Spleen (tissue), 7 donors: ENCODE results near the gene BABAM2.

ENCODE experiments used
- POLR2A ChIP-seq, 3 donors: fragments of 450-650 bp; IDR thresholded peaks; one replicate each; pipeline ENCODE4 v1.5.1; 2017; ENCODE audit warnings: antibody characterized with exemption in 3 of 3, mild to moderate bottlenecking in 1 of 3
- POLR2AphosphoS5 ChIP-seq, 3 donors: sonication (generic); formaldehyde crosslinking; IDR thresholded peaks; one replicate each; pipeline ENCODE4 v1.5.1; 2017; ENCODE audit warnings: antibody characterized with exemption in 3 of 3
- TF ChIP-seq, protein P1 (sequence below), 11 experiments: fragments of 200-600 bp in 7 of 11; fragments of 450-650 bp in 4 of 11; sonication (generic) in 4 of 11; IDR thresholded peaks in 8 of 11; conservative IDR thresholded peaks in 3 of 11; 1 replicate in 7 of 11; 2 replicates in 4 of 11; pipeline versions ENCODE4 v1.4.0 to v1.8.0; 2016 to 2021; ENCODE audit warnings: antibody characterized with exemption in 11 of 11, inconsistent platforms in 4 of 11, mild to moderate bottlenecking in 1 of 11
- donor health status: DM: no; HTN: no; CAD: no; lungs with moderate emphysema.
- donor health status: DM: no; HTN: no; CAD: no.
- donor health status: DM: no; HTN: no; CAD: no.

DNA sequence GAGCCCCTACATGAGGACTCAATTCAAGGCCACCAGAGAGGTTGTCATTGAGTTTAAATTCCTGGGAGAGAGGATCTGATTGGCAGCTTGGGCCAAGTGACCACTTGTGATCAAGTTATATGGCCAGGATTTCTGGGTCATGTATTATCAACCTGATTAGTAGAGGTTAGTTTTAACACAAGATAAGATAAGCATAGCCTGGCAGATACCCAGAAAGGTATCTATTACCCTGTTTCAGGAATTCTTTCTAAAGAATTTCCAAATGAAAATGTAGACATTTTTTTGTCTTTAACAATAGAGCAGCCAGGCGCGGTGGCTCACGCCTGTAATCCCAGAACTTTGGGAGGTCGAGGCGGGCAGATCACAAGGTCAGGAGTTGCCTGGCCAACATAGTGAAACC lies 50.5 kb downstream of the BABAM2 start:
- TF ChIP-seq, protein P1, sequence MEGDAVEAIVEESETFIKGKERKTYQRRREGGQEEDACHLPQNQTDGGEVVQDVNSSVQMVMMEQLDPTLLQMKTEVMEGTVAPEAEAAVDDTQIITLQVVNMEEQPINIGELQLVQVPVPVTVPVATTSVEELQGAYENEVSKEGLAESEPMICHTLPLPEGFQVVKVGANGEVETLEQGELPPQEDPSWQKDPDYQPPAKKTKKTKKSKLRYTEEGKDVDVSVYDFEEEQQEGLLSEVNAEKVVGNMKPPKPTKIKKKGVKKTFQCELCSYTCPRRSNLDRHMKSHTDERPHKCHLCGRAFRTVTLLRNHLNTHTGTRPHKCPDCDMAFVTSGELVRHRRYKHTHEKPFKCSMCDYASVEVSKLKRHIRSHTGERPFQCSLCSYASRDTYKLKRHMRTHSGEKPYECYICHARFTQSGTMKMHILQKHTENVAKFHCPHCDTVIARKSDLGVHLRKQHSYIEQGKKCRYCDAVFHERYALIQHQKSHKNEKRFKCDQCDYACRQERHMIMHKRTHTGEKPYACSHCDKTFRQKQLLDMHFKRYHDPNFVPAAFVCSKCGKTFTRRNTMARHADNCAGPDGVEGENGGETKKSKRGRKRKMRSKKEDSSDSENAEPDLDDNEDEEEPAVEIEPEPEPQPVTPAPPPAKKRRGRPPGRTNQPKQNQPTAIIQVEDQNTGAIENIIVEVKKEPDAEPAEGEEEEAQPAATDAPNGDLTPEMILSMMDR (IDR thresholded peaks at IDR 0.05 in 8 of 11, conservative IDR thresholded peaks at IDR 0.05 in 3 of 11) = no peak
- no peak for TF ChIP-seq POLR2A (IDR thresholded peaks at IDR 0.05)
- TF ChIP-seq POLR2AphosphoS5 (IDR thresholded peaks at IDR 0.05) = no peak
